Motor neuron (in vitro differentiated cells): ENCODE results near the gene EPB41L4B. TPM values are rescaled to one million over a fixed set of nuclear protein-coding genes. Genes with fewer than 3 reads are reported as not detected.

Source experiments
- ATAC-seq, 8 experiments: fragments of 200-7000 bp; cut with Tn5 transposase; replicated peaks in 6 of 8; 2 replicates each; pipeline ENCODE4 v1.8.0; 2021; ENCODE audit warnings: mild to moderate bottlenecking in 8 of 8, moderate library complexity in 8 of 8
- H3K27ac ChIP-seq, 2 donors: fragments of 250-450 bp; sonication (Bioruptor Pico); 2 replicates each; pipeline ENCODE4 v1.9.0; 2021; ENCODE audit warnings: antibody characterized with exemption in 2 of 2, mild to moderate bottlenecking in 2 of 2, moderate library complexity in 1 of 2
- H3K4me1 ChIP-seq, 2 donors: fragments of 250-450 bp; sonication (Bioruptor Pico); replicated peaks in 1 of 2; 2 replicates each; pipeline ENCODE4 v1.6.1; 2021; ENCODE audit warnings: antibody characterized with exemption in 2 of 2, mild to moderate bottlenecking in 2 of 2, moderate library complexity in 1 of 2
- H3K4me3 ChIP-seq, 5 donors: fragments of 250-450 bp; sonication (Bioruptor Pico); 2 replicates each; pipeline ENCODE4 v1.9.0; 2021; ENCODE audit warnings: antibody characterized with exemption in 5 of 5, mild to moderate bottlenecking in 5 of 5, moderate library complexity in 4 of 5
- WGBS, 10 experiments: fragments of 450-650 bp; shearing (Covaris generic); methylation state at CpG; one replicate each; pipeline ENCODE4 v1.0.0; 2022; 5-methylcytosine and 5-hydroxymethylcytosine counted together
- in situ Hi-C, 9 experiments: fragments of 400-800 bp; cut with MboI; loops; one replicate each; pipeline ENCODE4 v1.15.0; 2021; ENCODE audit warnings: low sequenced_read_pairs in 9 of 9, low pct_unique_long_range_greater_than_20kb in 2 of 9; ENCODE audit not compliant: unreplicated experiment in 9 of 9
- total RNA-seq, 8 experiments: library from RNA; unstranded; fragments of 300-600 nt; gene quantifications; 2 replicates each; pipeline versions ENCODE4 v1.2.3 to v1.2.4, GENCODE V29; 2022

EPB41L4B gene
- total RNA-seq, 8 experiments from 2014 or later = 1.8 to 5.2 (median 4.2) TPM

- WGBS, 10 experiments = 68 to 95% (median 78%) methylated on average over 4 to 11 of the region's 18 CpGs; no CpG with 5 or more reads in 2 of the 10 experiments
- Histone ChIP-seq H3K4me1 (peaks cover 5 to 23% of the 10 kb centered on the region in 2 donors), H3K4me3 (no peak overlapping the region), H3K27ac (no peak overlapping the region)
- peak in 2 of 8 experiments; percentile 71 to 72 for ATAC-seq
- in situ Hi-C loops = loop anchor here in 2 of 9 experiments (25.0 kb wide), 1 partner anchor 120 kb away; no protein-coding TSS in a partner anchor
These were observed 13.2 kb downstream of the EPB41L4B start for GRCh38 chr9:109307380-109308240.

- H3K4me3 ChIP-seq = no peak overlapping the region
- 57 to 100% (median 89%) methylated on average over 1 to 8 of the region's 8 CpGs; no CpG with 5 or more reads in 2 of the 10 experiments for WGBS, 10 experiments
- no peak overlapping the region for H3K27ac ChIP-seq
- in situ Hi-C loops = loop anchor here in 2 of 9 experiments (25.0 kb wide), 1 partner anchor 118 kb away; no protein-coding TSS in a partner anchor
- no peak for ATAC-seq
- peaks cover 2 to 11% of the 10 kb centered on the region in 2 donors for H3K4me1 ChIP-seq
These were observed 15.1 kb downstream of the EPB41L4B start for GRCh38 chr9:109305801-109306200.

- H3K4me3 ChIP-seq = no peak overlapping the region
- WGBS, 10 experiments = 20 to 76% (median 51%) methylated on average over 1 to 3 of the region's 3 CpGs; no CpG with 5 or more reads in 2 of the 10 experiments
- H3K4me1 ChIP-seq = peaks cover 2 to 11% of the 10 kb centered on the region in 2 donors
- H3K27ac ChIP-seq = no peak overlapping the region
- peak in 2 of 8 experiments; percentile 17 to 21 for ATAC-seq
- in situ Hi-C loops = loop anchor here in 2 of 9 experiments (25.0 kb wide), 1 partner anchor 117 kb away; no protein-coding TSS in a partner anchor
These were observed 16.5 kb downstream of the EPB41L4B start for GRCh38 chr9:109304347-109304746.

GRCh38 chr9:109303900-109304299, 17.0 kb downstream of the EPB41L4B start:
- Histone ChIP-seq H3K4me1 (peaks cover 2 to 11% of the 10 kb centered on the region in 2 donors), H3K27ac (no peak overlapping the region), H3K4me3 (no peak overlapping the region)
- ATAC-seq = no peak
- in situ Hi-C loops = loop anchor here in 2 of 9 experiments (25.0 kb wide), 1 partner anchor 117 kb away; no protein-coding TSS in a partner anchor
- 50 to 100% (median 90%) methylated on average over 1 to 2 of the region's 2 CpGs for WGBS, 10 experiments

GRCh38 chr9:109302606-109303005, 18.3 kb downstream of the EPB41L4B start:
- 69 to 100% (median 88%) methylated on average over 1 to 4 of the region's 5 CpGs for WGBS, 10 experiments
- peaks cover 2 to 11% of the 10 kb centered on the region in 2 donors for H3K4me1 ChIP-seq
- H3K27ac ChIP-seq = no peak overlapping the region
- in situ Hi-C loops = loop anchor here in 2 of 9 experiments (25.0 kb wide), 1 partner anchor 115 kb away; no protein-coding TSS in a partner anchor
- no peak overlapping the region for H3K4me3 ChIP-seq
- no peak for ATAC-seq

- WGBS, 10 experiments = 60 to 100% (median 95%) methylated on average over 1 to 2 of the region's 2 CpGs; no CpG with 5 or more reads in 2 of the 10 experiments
- ATAC-seq = no peak
- no peak overlapping the region for H3K27ac ChIP-seq
- in situ Hi-C loops = loop anchor here in 2 of 9 experiments (25.0 kb wide), 1 partner anchor 114 kb away; no protein-coding TSS in a partner anchor
- peaks cover 3 to 14% of the 10 kb centered on the region in 2 donors for H3K4me1 ChIP-seq
- H3K4me3 ChIP-seq = no peak overlapping the region
These were observed 19.8 kb downstream of the EPB41L4B start for GRCh38 chr9:109301012-109301411.

GRCh38 chr9:109299891-109300290, 21.0 kb downstream of the EPB41L4B start:
- ATAC-seq = no peak
- H3K27ac ChIP-seq = no peak overlapping the region
- H3K4me3 ChIP-seq = no peak overlapping the region
- 50 to 100% (median 91%) methylated on average over 1 to 5 of the region's 11 CpGs; no CpG with 5 or more reads in 1 of the 10 experiments for WGBS, 10 experiments
- in situ Hi-C loops = loop anchor here in 2 of 9 experiments (25.0 kb wide), 1 partner anchor 113 kb away; no protein-coding TSS in a partner anchor
- peaks cover 12 to 25% of the 10 kb centered on the region in 2 donors for H3K4me1 ChIP-seq

GRCh38 chr9:109297899-109298298, 23.0 kb downstream of the EPB41L4B start:
- in situ Hi-C loops = no loop called here
- ATAC-seq = no peak
- 0 to 78% (median 71%) methylated on average over 1 of the region's 1 CpG; no CpG with 5 or more reads in 5 of the 10 experiments for WGBS, 10 experiments
- Histone ChIP-seq H3K27ac (no peak overlapping the region), H3K4me3 (no peak overlapping the region), H3K4me1 (peaks cover 10 to 16% of the 10 kb centered on the region in 2 donors)

GRCh38 chr9:109295221-109296130, 25.4 kb downstream of the EPB41L4B start:
- peak in 5 of 8 experiments; percentile 12 to 75 (median 39) for ATAC-seq
- in situ Hi-C loops = no loop called here
- Histone ChIP-seq H3K4me3 (no peak overlapping the region), H3K27ac (no peak overlapping the region), H3K4me1 (peaks cover 10 to 16% of the 10 kb centered on the region in 2 donors)
- WGBS, 10 experiments = 0 to 93% (median 63%) methylated on average over 1 to 4 of the region's 4 CpGs; no CpG with 5 or more reads in 2 of the 10 experiments

- H3K4me3 ChIP-seq = no peak overlapping the region
- H3K4me1 ChIP-seq = peaks cover 4 to 7% of the 10 kb centered on the region in 2 donors
- H3K27ac ChIP-seq = no peak overlapping the region
- in situ Hi-C loops = no loop called here
- no peak for ATAC-seq
These were observed 30.5 kb downstream of the EPB41L4B start for GRCh38 chr9:109290385-109290784.

- H3K4me3 ChIP-seq = no peak overlapping the region
- H3K27ac ChIP-seq = no peak overlapping the region
- 78 to 100% (median 91%) methylated on average over 2 to 7 of the region's 8 CpGs; no CpG with 5 or more reads in 1 of the 10 experiments for WGBS, 10 experiments
- ATAC-seq = no peak
- in situ Hi-C loops = no loop called here
- H3K4me1 ChIP-seq = peaks cover 0 to 3% of the 10 kb centered on the region in 2 donors
These were observed 30.9 kb downstream of the EPB41L4B start for GRCh38 chr9:109289931-109290330.

- ATAC-seq = no peak
- Histone ChIP-seq H3K4me1 (no peaks in the 10 kb centered on the region), H3K27ac (no peak overlapping the region), H3K4me3 (no peak overlapping the region)
- in situ Hi-C loops = no loop called here
- WGBS, 10 experiments = 58 to 90% (median 80%) methylated on average over 1 to 5 of the region's 5 CpGs; no CpG with 5 or more reads in 5 of the 10 experiments
These were observed 31.7 kb downstream of the EPB41L4B start for GRCh38 chr9:109289186-109289585.
